Kidney (tissue), 14 donors: Measurements from ENCODE around the gene PCDHGB3. TPM values are rescaled to one million over a fixed set of nuclear protein-coding genes. Genes with fewer than 3 reads are reported as not detected.
"Not testable (repeated sequence)": the region's sequence is repeated elsewhere in the genome, so short reads cannot be mapped to it uniquely, and the experiment has no call there.

Experiments used
- DNase-seq, 5 donors: peaks; one replicate each; pipeline ENCODE4 v3.0.0-alpha.2; 2013 to 2020
- FAIRE-seq: peaks from 2 replicates; lab custom pipeline; 2012; peaks lifted over from hg19 to GRCh38; lab: Jason Lieb, UNC
- H3K27ac ChIP-seq, 2 donors: one replicate each; pipeline ENCODE4 v1.7.0; 2013; ENCODE audit warnings: low read depth in 2 of 2, low read length in 2 of 2, inconsistent platforms in 1 of 2
- H3K27me3 ChIP-seq: one replicate; pipeline ENCODE4 v1.7.1; 2013; ENCODE audit warnings: low read length, inconsistent platforms; ENCODE audit not compliant: control insufficient read depth, insufficient read depth
- H3K36me3 ChIP-seq, 3 donors: one replicate each; pipeline versions ENCODE4 v1.7.0 to v1.7.1; 2013; ENCODE audit warnings: low read length in 3 of 3, control low read depth in 1 of 3, inconsistent platforms in 1 of 3; ENCODE audit not compliant: insufficient read depth in 3 of 3, control insufficient read depth in 2 of 3
- H3K4me1 ChIP-seq, 3 donors: one replicate each; pipeline versions ENCODE4 v1.7.0 to v1.7.1; 2013; ENCODE audit warnings: low read length in 3 of 3, inconsistent platforms in 1 of 3, low read depth in 1 of 3; ENCODE audit not compliant: control insufficient read depth in 2 of 3, insufficient read depth in 2 of 3
- H3K4me3 ChIP-seq, 3 donors: one replicate each; pipeline versions ENCODE4 v1.7.0 to v1.8.1; 2013; ENCODE audit warnings: low read length in 3 of 3, control low read depth in 1 of 3, inconsistent platforms in 1 of 3
- H3K9ac ChIP-seq, 3 donors: one replicate each; pipeline versions ENCODE4 v1.7.0 to v1.7.1; 2013; ENCODE audit warnings: low read length in 3 of 3, control low read depth in 1 of 3, inconsistent platforms in 1 of 3
- H3K9me3 ChIP-seq, 3 donors: one replicate each; pipeline versions ENCODE4 v1.7.0 to v1.7.1; 2013; ENCODE audit warnings: low read length in 3 of 3, control low read depth in 1 of 3, inconsistent platforms in 1 of 3; ENCODE audit not compliant: control insufficient read depth in 2 of 3, insufficient read depth in 1 of 3
- intact Hi-C: fragments of 100-400 bp; cut with DNase I; formaldehyde crosslinking; loops from one replicate; pipeline ENCODE4 v1.11.1; 2022
- polyA plus RNA-seq: library from polyadenylated mRNA; stranded (reverse); fragments of 350-450 nt; fragmentation: Illumina TruSeq; extraction: RNeasy Lipid Tissue Mini Kit (QIAGEN cat#74804); gene quantifications from one replicate; pipeline ENCODE4 v1.2.3, GENCODE V29; 2014; ENCODE audit warnings: low read depth, low replicate concordance; ENCODE audit not compliant: insufficient read depth
- total RNA-seq: library from RNA; stranded (reverse); fragmentation: NEBNext Ultra II Directional; extraction: Animal tissue kit (Norgen Biotek cat#: 25700); gene quantifications from one replicate; pipeline ENCODE4 v1.2.1, GENCODE V29; 2021
- TF ChIP-seq, protein P1 (sequence below): IDR thresholded peaks from 3 replicates; pipeline ENCODE4 v1.5.1; 2012; ENCODE audit warnings: mild to moderate bottlenecking, moderate library complexity, borderline replicate concordance; ENCODE audit not compliant: insufficient read depth; ENCODE audit errors: extremely low read depth
- donor health status: control.
- donor health status: control.
- donor health status: control.
- donor health status: control.
- donor health status: control.
- donor health status: DM: yes; HTN: yes; CAD: no.
- donor health status: Normal renal cell carcinoma (clear cell type).

PCDHGB3 gene
- total and polyA plus RNA-seq, 2 donors from 2014 or later, result 0.15 to 4.4 TPM

DNA sequence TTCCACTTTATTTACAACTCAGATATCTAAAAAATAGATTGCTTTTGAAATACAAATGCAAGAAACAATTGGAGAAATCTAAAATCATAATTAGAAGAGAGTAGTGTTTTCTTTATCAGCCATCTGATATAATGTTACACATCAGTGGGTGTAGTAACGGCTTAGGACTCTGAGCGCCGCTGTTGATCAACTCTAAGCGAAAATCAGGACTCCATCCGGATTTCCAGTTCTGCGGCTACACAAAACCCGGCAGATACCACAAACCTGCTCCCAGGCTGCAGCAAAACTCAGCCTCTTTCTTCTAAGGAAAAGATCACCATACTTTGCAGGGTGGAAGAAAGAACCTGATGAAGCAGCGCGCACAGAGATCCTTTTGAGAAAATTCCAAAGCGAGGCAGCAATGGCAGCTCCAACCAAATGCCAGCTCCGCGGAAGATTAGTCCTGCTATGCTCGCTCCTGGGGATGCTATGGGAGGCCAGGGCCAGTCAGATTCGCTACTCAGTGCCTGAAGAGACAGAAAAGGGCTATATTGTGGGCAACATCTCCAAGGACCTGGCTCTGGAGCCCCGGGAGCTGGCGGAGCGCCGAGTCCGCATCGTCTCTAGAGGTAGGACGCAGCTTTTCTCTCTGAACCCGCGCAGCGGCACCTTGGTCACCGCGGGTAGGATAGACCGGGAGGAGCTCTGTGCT, 32.7 kb downstream of the PCDHGB3 start, which contains the start of gene PCDHGA9:
Gene PCDHGA9, plus strand, starts transcription at position 226 of the 691 bp plus-strand sequence. Its CDS starts 175 bp downstream, at position 401.
- H3K4me1 ChIP-seq, result no peaks in the 10 kb centered on the region
- no peak within 1 kb of the TSS for H3K9ac ChIP-seq
- no peaks in the 10 kb centered on the region for H3K36me3 ChIP-seq
- H3K27me3 ChIP-seq, result no peaks in the 10 kb centered on the region
- peak in 2 of 5 donors; percentile 35 to 38 for DNase-seq
- TF ChIP-seq, protein P1, sequence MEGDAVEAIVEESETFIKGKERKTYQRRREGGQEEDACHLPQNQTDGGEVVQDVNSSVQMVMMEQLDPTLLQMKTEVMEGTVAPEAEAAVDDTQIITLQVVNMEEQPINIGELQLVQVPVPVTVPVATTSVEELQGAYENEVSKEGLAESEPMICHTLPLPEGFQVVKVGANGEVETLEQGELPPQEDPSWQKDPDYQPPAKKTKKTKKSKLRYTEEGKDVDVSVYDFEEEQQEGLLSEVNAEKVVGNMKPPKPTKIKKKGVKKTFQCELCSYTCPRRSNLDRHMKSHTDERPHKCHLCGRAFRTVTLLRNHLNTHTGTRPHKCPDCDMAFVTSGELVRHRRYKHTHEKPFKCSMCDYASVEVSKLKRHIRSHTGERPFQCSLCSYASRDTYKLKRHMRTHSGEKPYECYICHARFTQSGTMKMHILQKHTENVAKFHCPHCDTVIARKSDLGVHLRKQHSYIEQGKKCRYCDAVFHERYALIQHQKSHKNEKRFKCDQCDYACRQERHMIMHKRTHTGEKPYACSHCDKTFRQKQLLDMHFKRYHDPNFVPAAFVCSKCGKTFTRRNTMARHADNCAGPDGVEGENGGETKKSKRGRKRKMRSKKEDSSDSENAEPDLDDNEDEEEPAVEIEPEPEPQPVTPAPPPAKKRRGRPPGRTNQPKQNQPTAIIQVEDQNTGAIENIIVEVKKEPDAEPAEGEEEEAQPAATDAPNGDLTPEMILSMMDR, result peak; percentile 8
- H3K9me3 ChIP-seq, result peaks cover 3 to 59% (median 23%) of the 10 kb centered on the region in 3 donors
- intact Hi-C loops, result no loop called here
- peak within 1 kb of the TSS in 2 of 3 donors; percentile 49 to 57 for H3K4me3 ChIP-seq
- no peak for FAIRE-seq
- H3K27ac ChIP-seq, result no peak within 1 kb of the TSS

DNA sequence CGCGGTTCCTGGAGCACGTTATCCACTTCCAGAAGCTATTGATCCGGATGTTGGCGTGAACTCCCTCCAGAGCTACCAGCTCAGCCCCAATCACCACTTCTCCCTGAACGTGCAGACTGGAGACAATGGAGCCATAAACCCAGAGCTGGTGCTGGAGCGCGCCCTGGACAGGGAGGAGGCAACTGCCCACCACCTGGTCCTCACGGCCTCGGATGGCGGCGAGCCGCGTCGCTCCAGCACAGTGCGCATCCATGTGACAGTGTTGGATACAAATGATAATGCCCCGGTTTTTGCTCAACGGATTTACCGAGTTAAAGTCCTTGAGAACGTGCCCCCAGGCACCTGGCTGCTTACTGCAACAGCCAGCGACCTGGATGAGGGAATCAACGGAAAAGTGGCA, 33.3 kb downstream of the PCDHGB3 start:
- Histone ChIP-seq H3K9me3 (peaks cover 3 to 59% (median 23%) of the 10 kb centered on the region in 3 donors), H3K9ac (no peak overlapping the region), H3K27ac (no peak overlapping the region), H3K36me3 (no peaks in the 10 kb centered on the region), H3K27me3 (no peaks in the 10 kb centered on the region), H3K4me1 (no peaks in the 10 kb centered on the region), H3K4me3 (peak overlapping the region in 2 of 3 donors; percentile 16 to 57)
- intact Hi-C loops, result no loop called here
- TF ChIP-seq, protein P1, result no peak
- FAIRE-seq (no peak), DNase-seq (no peak)

DNA sequence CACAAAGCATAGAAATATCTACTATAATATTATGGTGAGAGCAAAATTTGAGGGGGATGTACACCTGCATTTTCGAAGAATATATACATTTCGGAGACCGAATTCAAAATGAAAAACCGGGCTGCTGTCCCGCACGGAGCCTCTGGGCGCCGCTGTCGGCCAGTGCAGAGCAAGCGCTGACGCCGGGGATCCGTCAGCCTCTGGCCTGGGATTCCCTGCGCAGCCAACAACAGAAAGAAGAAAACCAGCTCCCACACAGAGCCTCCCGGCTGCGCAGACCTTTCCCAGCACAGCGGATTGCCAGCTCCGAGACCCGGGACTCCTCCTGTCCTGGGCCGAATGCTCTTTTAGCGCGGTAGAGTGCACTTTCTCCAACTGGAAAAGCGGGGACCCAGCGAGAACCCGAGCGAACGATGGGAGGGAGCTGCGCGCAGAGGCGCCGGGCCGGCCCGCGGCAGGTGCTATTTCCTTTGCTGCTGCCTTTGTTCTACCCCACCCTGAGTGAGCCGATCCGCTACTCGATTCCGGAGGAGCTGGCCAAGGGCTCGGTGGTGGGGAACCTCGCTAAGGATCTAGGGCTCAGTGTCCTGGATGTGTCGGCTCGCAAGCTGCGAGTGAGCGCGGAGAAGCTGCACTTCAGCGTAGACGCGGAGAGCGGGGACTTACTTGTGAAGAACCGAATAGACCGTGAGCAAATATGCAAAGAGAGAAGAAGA, 37.9 kb downstream of the PCDHGB3 start, which contains the start of gene PCDHGB6:
Gene PCDHGB6, plus strand, starts transcription at position 232 of the 716 bp plus-strand sequence. Its CDS starts 182 bp downstream, at position 414.
- H3K4me3 ChIP-seq, H3K27me3 ChIP-seq, H3K27ac ChIP-seq, H3K36me3 ChIP-seq, FAIRE-seq, H3K4me1 ChIP-seq, intact Hi-C loops, H3K9ac ChIP-seq: not testable (repeated sequence)
- peaks cover 3 to 61% (median 22%) of the 10 kb centered on the region in 3 donors for H3K9me3 ChIP-seq
- DNase-seq, result peak in 3 of 5 donors; percentile 55 to 61 (median 57)
- TF ChIP-seq, protein P1, result peak; percentile 27
